ENCODE data around the gene EME1. TPM values are rescaled to one million over a fixed set of nuclear protein-coding genes. Genes with fewer than 3 reads are reported as not detected.

EME1 gene
- total and polyA plus RNA-seq, 10 of the 15 experiments (the other 5 are each of a cell fraction or from before 2014, with no cell fraction given) = 13.8 to 40.5 (median 22.0) TPM

DNA sequence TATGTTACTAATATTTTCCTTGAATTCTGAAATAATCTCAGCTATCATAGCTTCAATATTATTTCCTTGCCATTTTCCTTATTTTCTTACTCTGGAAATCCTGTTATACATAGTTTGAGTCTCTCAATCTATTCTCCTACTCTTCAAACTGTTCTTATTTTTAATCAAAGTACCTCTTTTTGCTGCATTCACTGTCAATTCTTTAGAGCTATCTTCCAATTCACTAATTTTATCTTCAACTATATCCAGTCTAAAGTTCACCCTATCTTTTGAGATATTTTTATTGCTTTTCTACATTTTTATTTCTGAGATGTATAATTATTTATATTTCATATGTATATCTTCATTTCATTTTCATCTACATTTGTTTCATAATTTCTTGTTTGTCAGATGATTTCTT lies 34.4 kb upstream of the EME1 start (continued):
- TF ChIP-seq POLR2AphosphoS5 (IDR thresholded peaks at IDR 0.05; ENCODE audit: low read length) = no peak
- TF ChIP-seq SREBF2 (IDR thresholded peaks at IDR 0.05; ENCODE audit: low read length) = no peak
- no peak for TF ChIP-seq HDAC6 (IDR thresholded peaks at IDR 0.05; ENCODE audit: unreplicated experiment)
- TF ChIP-seq MYB (IDR thresholded peaks at IDR 0.05; ENCODE audit: borderline replicate concordance, low read depth, low read length) = no peak
- no peak for TF ChIP-seq LARP7 (IDR thresholded peaks at IDR 0.05)
- TF ChIP-seq HCFC1 (IDR thresholded peaks at IDR 0.05; ENCODE audit: low read length) = no peak

DNA sequence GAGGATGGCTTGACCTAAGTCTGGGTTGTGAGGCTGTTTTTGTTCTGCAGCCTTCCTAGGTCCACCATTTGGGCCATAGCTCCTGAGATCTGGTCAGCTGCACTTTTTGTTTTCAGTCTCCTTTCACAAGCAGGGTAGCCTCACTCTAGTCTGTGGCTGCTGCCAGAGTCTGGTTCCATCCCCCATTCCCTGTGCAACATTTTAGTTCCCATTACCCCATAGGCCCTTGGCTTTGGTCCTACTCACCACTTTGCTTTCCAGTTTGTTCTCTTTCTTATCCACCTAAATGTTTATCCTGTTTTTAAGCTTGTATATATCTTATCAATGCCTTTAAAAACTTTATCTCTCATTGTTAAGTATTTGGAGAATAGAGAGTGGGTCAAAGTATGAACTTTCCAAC lies 33.6 kb upstream of the EME1 start:
- CTCF ChIA-PET = interaction anchor here (0.7 to 2.1 kb wide), 3 partner anchors 23 to 170 kb away, joined by 3 to 6 read pairs (median 3); no protein-coding TSS in a partner anchor
- SMC1A ChIA-PET (ENCODE audit: uncharacterized antibody, unreplicated experiment) = no interaction called here
- TF ChIP-seq WRNIP1 (IDR thresholded peaks at IDR 0.05; ENCODE audit: borderline replicate concordance, low read depth, low read length) (no peak), CBFB (IDR thresholded peaks at IDR 0.05; ENCODE audit: low read depth) (no peak), MTA3 (IDR thresholded peaks at IDR 0.05; ENCODE audit: borderline replicate concordance, low read length) (no peak), RBBP5 (conservative IDR thresholded peaks at IDR 0.05) (no peak), CEBPB (IDR thresholded peaks at IDR 0.05; ENCODE audit: borderline replicate concordance in 1 of 2, low read depth in 2 of 2, low read length in 2 of 2) (no peak), POLR2AphosphoS5 (IDR thresholded peaks at IDR 0.05; ENCODE audit: low read length) (no peak), FOS (IDR thresholded peaks at IDR 0.05; ENCODE audit: borderline replicate concordance, extremely low read depth, insufficient read length) (no peak), SMAD5 (IDR thresholded peaks at IDR 0.05; ENCODE audit: low read depth) (no peak), CHD1 (IDR thresholded peaks at IDR 0.05; ENCODE audit: low read depth, low read length) (no peak)
- TF ChIP-seq, protein P1, sequence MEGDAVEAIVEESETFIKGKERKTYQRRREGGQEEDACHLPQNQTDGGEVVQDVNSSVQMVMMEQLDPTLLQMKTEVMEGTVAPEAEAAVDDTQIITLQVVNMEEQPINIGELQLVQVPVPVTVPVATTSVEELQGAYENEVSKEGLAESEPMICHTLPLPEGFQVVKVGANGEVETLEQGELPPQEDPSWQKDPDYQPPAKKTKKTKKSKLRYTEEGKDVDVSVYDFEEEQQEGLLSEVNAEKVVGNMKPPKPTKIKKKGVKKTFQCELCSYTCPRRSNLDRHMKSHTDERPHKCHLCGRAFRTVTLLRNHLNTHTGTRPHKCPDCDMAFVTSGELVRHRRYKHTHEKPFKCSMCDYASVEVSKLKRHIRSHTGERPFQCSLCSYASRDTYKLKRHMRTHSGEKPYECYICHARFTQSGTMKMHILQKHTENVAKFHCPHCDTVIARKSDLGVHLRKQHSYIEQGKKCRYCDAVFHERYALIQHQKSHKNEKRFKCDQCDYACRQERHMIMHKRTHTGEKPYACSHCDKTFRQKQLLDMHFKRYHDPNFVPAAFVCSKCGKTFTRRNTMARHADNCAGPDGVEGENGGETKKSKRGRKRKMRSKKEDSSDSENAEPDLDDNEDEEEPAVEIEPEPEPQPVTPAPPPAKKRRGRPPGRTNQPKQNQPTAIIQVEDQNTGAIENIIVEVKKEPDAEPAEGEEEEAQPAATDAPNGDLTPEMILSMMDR (IDR thresholded peaks at IDR 0.05 in 2 of 3, conservative IDR thresholded peaks at IDR 0.05 in 1 of 3; ENCODE audit: control insufficient read depth in 2 of 3, extremely low read depth in 1 of 3, insufficient read depth in 1 of 3, low read depth in 3 of 3, low read length in 3 of 3) = no peak
- TF ChIP-seq, protein P2, sequence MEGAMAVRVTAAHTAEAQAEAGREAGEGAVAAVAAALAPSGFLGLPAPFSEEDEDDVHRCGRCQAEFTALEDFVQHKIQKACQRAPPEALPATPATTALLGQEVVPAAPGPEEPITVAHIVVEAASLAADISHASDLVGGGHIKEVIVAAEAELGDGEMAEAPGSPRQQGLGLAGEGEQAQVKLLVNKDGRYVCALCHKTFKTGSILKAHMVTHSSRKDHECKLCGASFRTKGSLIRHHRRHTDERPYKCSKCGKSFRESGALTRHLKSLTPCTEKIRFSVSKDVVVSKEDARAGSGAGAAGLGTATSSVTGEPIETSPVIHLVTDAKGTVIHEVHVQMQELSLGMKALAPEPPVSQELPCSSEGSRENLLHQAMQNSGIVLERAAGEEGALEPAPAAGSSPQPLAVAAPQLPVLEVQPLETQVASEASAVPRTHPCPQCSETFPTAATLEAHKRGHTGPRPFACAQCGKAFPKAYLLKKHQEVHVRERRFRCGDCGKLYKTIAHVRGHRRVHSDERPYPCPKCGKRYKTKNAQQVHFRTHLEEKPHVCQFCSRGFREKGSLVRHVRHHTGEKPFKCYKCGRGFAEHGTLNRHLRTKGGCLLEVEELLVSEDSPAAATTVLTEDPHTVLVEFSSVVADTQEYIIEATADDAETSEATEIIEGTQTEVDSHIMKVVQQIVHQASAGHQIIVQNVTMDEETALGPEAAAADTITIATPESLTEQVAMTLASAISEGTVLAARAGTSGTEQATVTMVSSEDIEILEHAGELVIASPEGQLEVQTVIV (IDR thresholded peaks at IDR 0.05; ENCODE audit: borderline replicate concordance, partially characterized antibody) = no peak
- TF ChIP-seq, protein P3, sequence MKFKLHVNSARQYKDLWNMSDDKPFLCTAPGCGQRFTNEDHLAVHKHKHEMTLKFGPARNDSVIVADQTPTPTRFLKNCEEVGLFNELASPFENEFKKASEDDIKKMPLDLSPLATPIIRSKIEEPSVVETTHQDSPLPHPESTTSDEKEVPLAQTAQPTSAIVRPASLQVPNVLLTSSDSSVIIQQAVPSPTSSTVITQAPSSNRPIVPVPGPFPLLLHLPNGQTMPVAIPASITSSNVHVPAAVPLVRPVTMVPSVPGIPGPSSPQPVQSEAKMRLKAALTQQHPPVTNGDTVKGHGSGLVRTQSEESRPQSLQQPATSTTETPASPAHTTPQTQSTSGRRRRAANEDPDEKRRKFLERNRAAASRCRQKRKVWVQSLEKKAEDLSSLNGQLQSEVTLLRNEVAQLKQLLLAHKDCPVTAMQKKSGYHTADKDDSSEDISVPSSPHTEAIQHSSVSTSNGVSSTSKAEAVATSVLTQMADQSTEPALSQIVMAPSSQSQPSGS (IDR thresholded peaks at IDR 0.05; ENCODE audit: low read length) = no peak

More for the DNA sequence above, 33.6 kb upstream of the EME1 start:
- Histone ChIP-seq H3K27me3 (replicated peaks in 1 of 2; ENCODE audit: control insufficient read depth in 2 of 2, insufficient read depth in 2 of 2, low read length in 1 of 2) (no peaks in the 10 kb centered on the region), H2AFZ (ENCODE audit: control insufficient read depth, low read depth, low read length) (no peak overlapping the region), H3K4me2 (ENCODE audit: control insufficient read depth, insufficient read depth) (no peak overlapping the region), H3K4me1 (ENCODE audit: control insufficient read depth, insufficient read depth, low read length) (no peaks in the 10 kb centered on the region), H3K36me3 (ENCODE audit: control insufficient read depth in 2 of 2, insufficient read depth in 2 of 2, low read length in 1 of 2) (no peaks in the 10 kb centered on the region), H4K20me1 (ENCODE audit: control insufficient read depth, insufficient read depth) (no peaks in the 10 kb centered on the region), H3K9ac (ENCODE audit: control insufficient read depth, insufficient read depth, low read length) (no peak overlapping the region), H3K4me3 (no peak overlapping the region), H3K79me2 (ENCODE audit: control insufficient read depth, insufficient read depth, low read length) (no peaks in the 10 kb centered on the region), H3K9me3 (replicated peaks; ENCODE audit: control insufficient read depth, insufficient read depth, low read length) (no peaks in the 10 kb centered on the region; the same call in 2 of the 3 replicates), H3K27ac (ENCODE audit: control insufficient read depth, insufficient read depth) (no peak overlapping the region)
- FAIRE-seq (no peak), ATAC-seq (no peak), DNase-seq (ENCODE audit: low read depth, low spot score) (no peak)
- no TSS peak for BruUV-seq (replicated peaks)
- POLR2A ChIA-PET = interaction anchor here (1.6 kb wide), 1 partner anchor 22 kb away, joined by 3 read pairs; no protein-coding TSS in a partner anchor
- RAD21 ChIA-PET (ENCODE audit: unreplicated experiment) = no interaction called here
- intact Hi-C loops (cut with micrococcal nuclease; ENCODE audit: unreplicated experiment) = no loop called here
- in situ Hi-C loops (cut with MboI) = no loop called here

All from GM12878 (cell line).